DMS 273 (cell line): ENCODE data around the gene ZSCAN5C.
"Not testable (repeated sequence)": the region's sequence is repeated elsewhere in the genome, so short reads cannot be mapped to it uniquely, and the experiment has no call there.

ENCODE experiments used
- DNase-seq: peaks from one replicate; lab custom pipeline; 2025; ENCODE audit not compliant: unreplicated experiment; lab: John Stamatoyannopoulos, UW

Gene ZSCAN5C

GRCh38 chr19:56201973-56202372 is at the start of gene ZSCAN5C:
Gene ZSCAN5C (plus strand): TSS chr19:56202273. CDS start chr19:56205914, 3,641 bp downstream.
- DNase-seq, result no peak

- DNase-seq, result no peak
Observed at GRCh38 chr19:56152644-56153043, 49.4 kb upstream of the ZSCAN5C start.

- DNase-seq, result no peak
Observed at GRCh38 chr19:56153507-56153906, 48.6 kb upstream of the ZSCAN5C start.

GRCh38 chr19:56155124-56155687 is 46.9 kb upstream of the ZSCAN5C start:
- peak; percentile 29 for DNase-seq

GRCh38 chr19:56156768-56157167 is 45.3 kb upstream of the ZSCAN5C start:
- no peak for DNase-seq

GRCh38 chr19:56158170-56158757 is 43.8 kb upstream of the ZSCAN5C start:
- no peak for DNase-seq

- no peak for DNase-seq
Observed at GRCh38 chr19:56159009-56159559, 43.0 kb upstream of the ZSCAN5C start.

GRCh38 chr19:56159622-56160271 is 42.3 kb upstream of the ZSCAN5C start:
- DNase-seq, result no peak

GRCh38 chr19:56161534-56161933 is 40.5 kb upstream of the ZSCAN5C start:
- no peak for DNase-seq

- DNase-seq, result no peak
Observed at GRCh38 chr19:56162258-56162657, 39.8 kb upstream of the ZSCAN5C start.

GRCh38 chr19:56163097-56163496 is 39.0 kb upstream of the ZSCAN5C start:
- DNase-seq, result no peak

GRCh38 chr19:56167064-56167578 is 35.0 kb upstream of the ZSCAN5C start:
- DNase-seq, result no peak

GRCh38 chr19:56170261-56170660 is 31.8 kb upstream of the ZSCAN5C start:
- no peak for DNase-seq

GRCh38 chr19:56174086-56174485 is 28.0 kb upstream of the ZSCAN5C start:
- DNase-seq, result no peak

GRCh38 chr19:56174550-56174949 is 27.5 kb upstream of the ZSCAN5C start:
- peak; percentile 22 for DNase-seq

- DNase-seq, result not testable (repeated sequence)
Observed at GRCh38 chr19:56175861-56176307, 26.2 kb upstream of the ZSCAN5C start, which contains the start of gene GALP. Gene GALP (plus strand): TSS chr19:56176008. CDS start chr19:56177109, 1,101 bp downstream.

GRCh38 chr19:56176310-56176709 is 25.8 kb upstream of the ZSCAN5C start:
- DNase-seq, result not testable (repeated sequence)

- no peak for DNase-seq
Observed at GRCh38 chr19:56176881-56177280, 25.2 kb upstream of the ZSCAN5C start.

GRCh38 chr19:56177564-56178243 is 24.4 kb upstream of the ZSCAN5C start:
- no peak for DNase-seq

GRCh38 chr19:56189785-56190184 is 12.3 kb upstream of the ZSCAN5C start:
- DNase-seq, result peak; percentile 18

- DNase-seq, result no peak
Observed at GRCh38 chr19:56191115-56191514, 11.0 kb upstream of the ZSCAN5C start.
